ENCODE data around the gene TOM1L1.

TOM1L1 gene

DNA sequence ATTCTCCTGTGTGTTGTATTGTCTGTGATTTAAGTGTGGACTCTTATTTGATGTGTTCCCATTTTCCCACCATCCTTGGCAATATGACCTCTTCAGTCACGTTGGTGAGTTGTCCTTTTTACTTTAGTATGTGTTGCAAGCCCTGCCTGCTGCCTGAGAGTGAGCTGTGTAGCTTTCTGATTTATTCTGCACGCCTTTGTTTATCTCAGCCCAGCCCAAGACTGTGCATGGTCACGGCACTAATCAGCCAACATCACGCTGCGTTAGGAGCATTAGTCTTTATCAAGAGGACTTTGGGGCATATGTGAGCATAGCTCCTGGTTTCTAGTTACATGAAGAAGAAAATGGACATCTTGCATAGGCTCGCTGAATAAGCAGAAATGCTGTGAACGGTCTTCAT is 6.0 kb downstream of the TOM1L1 start:
- TF ChIP-seq, protein P1, sequence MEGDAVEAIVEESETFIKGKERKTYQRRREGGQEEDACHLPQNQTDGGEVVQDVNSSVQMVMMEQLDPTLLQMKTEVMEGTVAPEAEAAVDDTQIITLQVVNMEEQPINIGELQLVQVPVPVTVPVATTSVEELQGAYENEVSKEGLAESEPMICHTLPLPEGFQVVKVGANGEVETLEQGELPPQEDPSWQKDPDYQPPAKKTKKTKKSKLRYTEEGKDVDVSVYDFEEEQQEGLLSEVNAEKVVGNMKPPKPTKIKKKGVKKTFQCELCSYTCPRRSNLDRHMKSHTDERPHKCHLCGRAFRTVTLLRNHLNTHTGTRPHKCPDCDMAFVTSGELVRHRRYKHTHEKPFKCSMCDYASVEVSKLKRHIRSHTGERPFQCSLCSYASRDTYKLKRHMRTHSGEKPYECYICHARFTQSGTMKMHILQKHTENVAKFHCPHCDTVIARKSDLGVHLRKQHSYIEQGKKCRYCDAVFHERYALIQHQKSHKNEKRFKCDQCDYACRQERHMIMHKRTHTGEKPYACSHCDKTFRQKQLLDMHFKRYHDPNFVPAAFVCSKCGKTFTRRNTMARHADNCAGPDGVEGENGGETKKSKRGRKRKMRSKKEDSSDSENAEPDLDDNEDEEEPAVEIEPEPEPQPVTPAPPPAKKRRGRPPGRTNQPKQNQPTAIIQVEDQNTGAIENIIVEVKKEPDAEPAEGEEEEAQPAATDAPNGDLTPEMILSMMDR (IDR thresholded peaks at IDR 0.05; ENCODE audit: extremely low read depth, missing control alignments) = no peak
- no peak for DNase-seq (ENCODE audit: low spot score)

DNA sequence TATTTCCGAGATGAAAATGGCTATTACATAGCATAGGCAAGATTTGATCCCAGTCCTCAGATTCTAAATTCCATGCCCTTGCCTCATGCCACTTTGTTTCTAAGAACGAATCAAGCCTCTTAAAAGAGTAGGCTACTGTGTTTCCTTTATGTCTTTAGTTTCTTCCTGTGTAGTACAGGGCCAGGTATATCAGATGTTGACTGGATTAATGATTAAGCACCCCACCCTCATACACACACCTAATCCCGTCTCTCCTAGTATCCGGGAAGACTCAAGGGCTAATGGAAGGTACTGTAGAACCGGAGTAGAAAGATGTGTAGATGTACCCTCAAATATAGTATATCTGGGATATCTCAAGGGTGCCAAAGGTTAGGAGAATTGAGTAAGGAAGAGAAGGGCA is 6.7 kb downstream of the TOM1L1 start:
- TF ChIP-seq, protein P1 (IDR thresholded peaks at IDR 0.05; ENCODE audit: extremely low read depth, missing control alignments) = no peak
- no peak for DNase-seq (ENCODE audit: low spot score)

GRCh38 chr17:54909766-54910165 is 9.1 kb downstream of the TOM1L1 start:
- TF ChIP-seq, protein P1 (IDR thresholded peaks at IDR 0.05; ENCODE audit: extremely low read depth, missing control alignments) = no peak
- DNase-seq (ENCODE audit: low spot score) = no peak

DNA sequence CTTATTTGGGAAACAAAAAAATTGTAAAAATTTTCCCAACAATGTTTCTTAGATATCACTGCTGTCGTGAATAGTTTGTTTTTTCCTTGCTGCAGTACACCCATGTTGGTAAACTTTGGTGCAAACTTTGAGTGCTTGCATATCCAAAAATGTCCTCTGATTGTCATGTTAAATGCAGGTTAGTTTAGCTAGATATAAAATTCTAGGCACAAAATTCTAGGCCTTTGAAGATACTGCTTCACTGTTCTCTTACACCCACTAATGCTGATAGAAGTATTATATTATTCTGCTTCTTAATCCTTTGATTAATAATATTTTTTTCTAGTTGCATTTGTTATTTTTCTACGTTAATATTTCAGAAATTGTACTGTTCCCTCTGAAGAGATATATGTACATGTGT is 16.1 kb downstream of the TOM1L1 start:
- TF ChIP-seq, protein P1 (IDR thresholded peaks at IDR 0.05; ENCODE audit: extremely low read depth, missing control alignments) = no peak
- no peak for DNase-seq (ENCODE audit: low spot score)

- DNase-seq (ENCODE audit: low spot score) = no peak
- TF ChIP-seq, protein P1 (IDR thresholded peaks at IDR 0.05; ENCODE audit: extremely low read depth, missing control alignments) = no peak
These were observed 18.8 kb downstream of the TOM1L1 start for GRCh38 chr17:54919425-54919824.

GRCh38 chr17:54920819-54921218 is 20.2 kb downstream of the TOM1L1 start:
- DNase-seq (ENCODE audit: low spot score) = no peak
- TF ChIP-seq, protein P1 (IDR thresholded peaks at IDR 0.05; ENCODE audit: extremely low read depth, missing control alignments) = no peak

GRCh38 chr17:54924405-54924804 is 23.8 kb downstream of the TOM1L1 start:
- no peak for DNase-seq (ENCODE audit: low spot score)
- TF ChIP-seq, protein P1 (IDR thresholded peaks at IDR 0.05; ENCODE audit: extremely low read depth, missing control alignments) = no peak
